ENCODE results near the gene FRMD4A. TPM values are rescaled to one million over a fixed set of nuclear protein-coding genes. Genes with fewer than 3 reads are reported as not detected.

FRMD4A gene
- total RNA-seq, 1 experiment from 2014 or later = 7.1 TPM

- Histone ChIP-seq H3K79me2 (ENCODE audit: low read length) (no peaks in the 10 kb centered on the region), H3K9me2 (replicated peaks; ENCODE audit: low read length) (no peaks in the 10 kb centered on the region), H3F3A (ENCODE audit: low read length, unreplicated experiment) (no peaks in the 10 kb centered on the region), H3K36me3 (ENCODE audit: low read depth, low read length) (no peaks in the 10 kb centered on the region), H3K9me3 (ENCODE audit: low read length) (no peaks in the 10 kb centered on the region), H3K4me1 (ENCODE audit: insufficient read depth, low read length) (no peaks in the 10 kb centered on the region), H3K27ac (ENCODE audit: low read length) (no peak overlapping the region), H3K4me2 (ENCODE audit: low read length) (no peak overlapping the region), H3K9ac (ENCODE audit: low read length) (no peak overlapping the region), H3K4me3 (ENCODE audit: low read length) (no peak overlapping the region), H3K27me3 (ENCODE audit: low read length) (no peaks in the 10 kb centered on the region), H2AFZ (ENCODE audit: low read length) (no peak overlapping the region), H4K20me1 (ENCODE audit: low read length) (no peaks in the 10 kb centered on the region)
- ChIA-PET CTCF (no interaction called here), POLR2A (ENCODE audit: unreplicated experiment) (no interaction called here)
- TF ChIP-seq EZH2 (IDR thresholded peaks at IDR 0.05; ENCODE audit: low read length, unreplicated experiment) = no peak
- TF ChIP-seq CTCF (conservative IDR thresholded peaks at IDR 0.05; ENCODE audit: low read depth, low read length) = no peak
- no peak for TF ChIP-seq EZH2phosphoT487 (IDR thresholded peaks at IDR 0.05; ENCODE audit: borderline replicate concordance, low read length)
- DNase-seq (no peak), ATAC-seq (no peak)
- BruUV-seq (replicated peaks) = no TSS peak
- intact Hi-C loops (cut with micrococcal nuclease) = no loop called here
Observed at GRCh38 chr10:14017467-14017866, 313.3 kb downstream of the FRMD4A start.

DNA sequence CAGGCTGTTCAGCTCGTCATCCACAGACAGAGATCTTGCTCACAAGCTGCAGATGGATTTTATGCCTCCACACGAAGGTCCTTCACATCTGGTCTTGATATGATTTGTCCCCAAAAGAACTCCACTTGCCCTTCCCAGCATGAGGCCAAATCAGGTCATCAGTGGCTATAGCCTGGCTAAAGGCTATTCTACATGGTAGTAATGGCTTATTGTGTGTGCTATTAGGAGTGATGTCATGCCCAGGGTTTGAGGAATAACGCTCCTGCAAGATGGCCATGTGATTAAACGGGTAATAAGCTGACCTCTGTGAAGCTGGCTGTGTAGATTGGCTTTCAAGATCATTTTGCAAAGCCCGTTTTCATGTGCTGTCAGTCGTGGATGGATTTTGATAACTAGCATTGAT is 313.8 kb downstream of the FRMD4A start:
- no peak overlapping the region for H3K27ac ChIP-seq (ENCODE audit: low read length)
- no peak for TF ChIP-seq EZH2phosphoT487 (IDR thresholded peaks at IDR 0.05; ENCODE audit: borderline replicate concordance, low read length)
- no peak for TF ChIP-seq EZH2 (IDR thresholded peaks at IDR 0.05; ENCODE audit: low read length, unreplicated experiment)
- TF ChIP-seq CTCF (conservative IDR thresholded peaks at IDR 0.05; ENCODE audit: low read depth, low read length) = no peak
- H3K36me3 ChIP-seq (ENCODE audit: low read depth, low read length) = no peaks in the 10 kb centered on the region
- H3K9me3 ChIP-seq (ENCODE audit: low read length) = no peaks in the 10 kb centered on the region
- no peaks in the 10 kb centered on the region for H4K20me1 ChIP-seq (ENCODE audit: low read length)
- DNase-seq (no peak), ATAC-seq (no peak)
- H3K4me3 ChIP-seq (ENCODE audit: low read length) = no peak overlapping the region
- CTCF ChIA-PET = no interaction called here
- H3K4me2 ChIP-seq (ENCODE audit: low read length) = no peak overlapping the region
- no peaks in the 10 kb centered on the region for H3K27me3 ChIP-seq (ENCODE audit: low read length)
- H2AFZ ChIP-seq (ENCODE audit: low read length) = no peak overlapping the region
- no peaks in the 10 kb centered on the region for H3K4me1 ChIP-seq (ENCODE audit: insufficient read depth, low read length)
- no TSS peak for BruUV-seq (replicated peaks)
- POLR2A ChIA-PET (ENCODE audit: unreplicated experiment) = no interaction called here
- intact Hi-C loops (cut with micrococcal nuclease) = no loop called here
- H3K9me2 ChIP-seq (replicated peaks; ENCODE audit: low read length) = no peaks in the 10 kb centered on the region
- H3F3A ChIP-seq (ENCODE audit: low read length, unreplicated experiment) = no peaks in the 10 kb centered on the region
- no peak overlapping the region for H3K9ac ChIP-seq (ENCODE audit: low read length)
- no peaks in the 10 kb centered on the region for H3K79me2 ChIP-seq (ENCODE audit: low read length)

GRCh38 chr10:14016011-14016536 is 314.6 kb downstream of the FRMD4A start:
- H3K4me1 ChIP-seq (ENCODE audit: insufficient read depth, low read length) = no peaks in the 10 kb centered on the region
- no TSS peak for BruUV-seq (replicated peaks)
- ChIA-PET CTCF (no interaction called here), POLR2A (ENCODE audit: unreplicated experiment) (no interaction called here)
- H3K4me3 ChIP-seq (ENCODE audit: low read length) = no peak overlapping the region
- no peak overlapping the region for H3K9ac ChIP-seq (ENCODE audit: low read length)
- H4K20me1 ChIP-seq (ENCODE audit: low read length) = no peaks in the 10 kb centered on the region
- intact Hi-C loops (cut with micrococcal nuclease) = no loop called here
- TF ChIP-seq EZH2 (IDR thresholded peaks at IDR 0.05; ENCODE audit: low read length, unreplicated experiment) (no peak), EZH2phosphoT487 (IDR thresholded peaks at IDR 0.05; ENCODE audit: borderline replicate concordance, low read length) (no peak), CTCF (conservative IDR thresholded peaks at IDR 0.05; ENCODE audit: low read depth, low read length) (no peak)
- no peak overlapping the region for H2AFZ ChIP-seq (ENCODE audit: low read length)
- H3K27me3 ChIP-seq (ENCODE audit: low read length) = no peaks in the 10 kb centered on the region
- no peaks in the 10 kb centered on the region for H3K9me2 ChIP-seq (replicated peaks; ENCODE audit: low read length)
- no peaks in the 10 kb centered on the region for H3K79me2 ChIP-seq (ENCODE audit: low read length)
- no peaks in the 10 kb centered on the region for H3K9me3 ChIP-seq (ENCODE audit: low read length)
- no peaks in the 10 kb centered on the region for H3K36me3 ChIP-seq (ENCODE audit: low read depth, low read length)
- no peak for DNase-seq
- no peaks in the 10 kb centered on the region for H3F3A ChIP-seq (ENCODE audit: low read length, unreplicated experiment)
- H3K4me2 ChIP-seq (ENCODE audit: low read length) = no peak overlapping the region
- no peak overlapping the region for H3K27ac ChIP-seq (ENCODE audit: low read length)
- ATAC-seq = no peak
